Epithelial cell of esophagus (primary cell): ENCODE measurements around the gene PHLDB1.

Experiments
- DNase-seq: peaks from one replicate; pipeline ENCODE4 v3.0.0; 2010; ENCODE audit warnings: low read depth
- H3K4me3 ChIP-seq: 2 replicates; pipeline ENCODE4 v1.5.1; 2011; ENCODE audit warnings: mild to moderate bottlenecking, low read length, control low read depth
- TF ChIP-seq, protein P1 (sequence below): IDR thresholded peaks from 2 replicates; pipeline ENCODE4 v1.5.1; 2011; ENCODE audit warnings: low read depth, mild to moderate bottlenecking, low read length, control low read depth, inconsistent platforms; ENCODE audit not compliant: insufficient read depth; ENCODE audit errors: missing control alignments

PHLDB1 gene

DNA sequence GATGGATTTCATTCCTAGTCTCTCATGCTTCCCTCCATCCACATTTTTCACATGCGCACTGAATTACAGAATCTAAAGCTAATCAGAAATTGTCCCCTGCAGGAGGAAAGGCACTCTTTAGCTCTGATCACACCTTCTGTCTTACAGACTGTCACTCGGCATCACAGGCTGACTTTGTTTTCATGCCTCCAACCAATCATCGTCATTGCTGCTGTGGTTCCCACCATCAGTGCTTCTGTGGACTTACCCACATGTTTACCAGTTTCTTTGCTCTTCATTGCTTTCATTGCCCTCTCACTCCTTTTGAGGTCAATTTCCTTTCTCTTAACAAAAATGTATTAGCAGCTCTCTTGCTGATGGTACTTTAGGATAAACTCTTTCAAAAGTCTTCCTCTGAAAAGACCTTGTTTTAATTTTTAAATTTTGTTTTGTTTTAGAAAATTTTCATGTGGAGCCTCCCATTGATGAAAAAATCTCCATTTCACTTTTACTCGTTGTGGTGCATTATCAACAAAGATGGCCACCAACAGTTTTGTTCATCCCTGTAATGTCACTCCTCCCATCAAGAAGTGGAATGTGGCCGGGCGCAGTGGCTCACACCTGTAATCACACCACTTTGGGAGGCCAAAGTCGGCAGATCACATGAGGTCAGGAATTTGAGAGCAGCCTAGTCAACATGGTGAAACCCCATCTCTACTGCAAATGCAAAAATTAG, 92.2 kb downstream of the PHLDB1 start:
- DNase-seq, result no peak
- H3K4me3 ChIP-seq, result no peak overlapping the region
- TF ChIP-seq, protein P1, sequence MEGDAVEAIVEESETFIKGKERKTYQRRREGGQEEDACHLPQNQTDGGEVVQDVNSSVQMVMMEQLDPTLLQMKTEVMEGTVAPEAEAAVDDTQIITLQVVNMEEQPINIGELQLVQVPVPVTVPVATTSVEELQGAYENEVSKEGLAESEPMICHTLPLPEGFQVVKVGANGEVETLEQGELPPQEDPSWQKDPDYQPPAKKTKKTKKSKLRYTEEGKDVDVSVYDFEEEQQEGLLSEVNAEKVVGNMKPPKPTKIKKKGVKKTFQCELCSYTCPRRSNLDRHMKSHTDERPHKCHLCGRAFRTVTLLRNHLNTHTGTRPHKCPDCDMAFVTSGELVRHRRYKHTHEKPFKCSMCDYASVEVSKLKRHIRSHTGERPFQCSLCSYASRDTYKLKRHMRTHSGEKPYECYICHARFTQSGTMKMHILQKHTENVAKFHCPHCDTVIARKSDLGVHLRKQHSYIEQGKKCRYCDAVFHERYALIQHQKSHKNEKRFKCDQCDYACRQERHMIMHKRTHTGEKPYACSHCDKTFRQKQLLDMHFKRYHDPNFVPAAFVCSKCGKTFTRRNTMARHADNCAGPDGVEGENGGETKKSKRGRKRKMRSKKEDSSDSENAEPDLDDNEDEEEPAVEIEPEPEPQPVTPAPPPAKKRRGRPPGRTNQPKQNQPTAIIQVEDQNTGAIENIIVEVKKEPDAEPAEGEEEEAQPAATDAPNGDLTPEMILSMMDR, result no peak

- TF ChIP-seq, protein P1, result no peak
- DNase-seq, result no peak
- H3K4me3 ChIP-seq, result no peak overlapping the region
Measured at GRCh38 chr11:118703563-118704106, 96.2 kb downstream of the PHLDB1 start.

- H3K4me3 ChIP-seq, result no peak overlapping the region
- DNase-seq, result no peak
- TF ChIP-seq, protein P1, result no peak
Measured at GRCh38 chr11:118705111-118705741, 97.8 kb downstream of the PHLDB1 start.

DNA sequence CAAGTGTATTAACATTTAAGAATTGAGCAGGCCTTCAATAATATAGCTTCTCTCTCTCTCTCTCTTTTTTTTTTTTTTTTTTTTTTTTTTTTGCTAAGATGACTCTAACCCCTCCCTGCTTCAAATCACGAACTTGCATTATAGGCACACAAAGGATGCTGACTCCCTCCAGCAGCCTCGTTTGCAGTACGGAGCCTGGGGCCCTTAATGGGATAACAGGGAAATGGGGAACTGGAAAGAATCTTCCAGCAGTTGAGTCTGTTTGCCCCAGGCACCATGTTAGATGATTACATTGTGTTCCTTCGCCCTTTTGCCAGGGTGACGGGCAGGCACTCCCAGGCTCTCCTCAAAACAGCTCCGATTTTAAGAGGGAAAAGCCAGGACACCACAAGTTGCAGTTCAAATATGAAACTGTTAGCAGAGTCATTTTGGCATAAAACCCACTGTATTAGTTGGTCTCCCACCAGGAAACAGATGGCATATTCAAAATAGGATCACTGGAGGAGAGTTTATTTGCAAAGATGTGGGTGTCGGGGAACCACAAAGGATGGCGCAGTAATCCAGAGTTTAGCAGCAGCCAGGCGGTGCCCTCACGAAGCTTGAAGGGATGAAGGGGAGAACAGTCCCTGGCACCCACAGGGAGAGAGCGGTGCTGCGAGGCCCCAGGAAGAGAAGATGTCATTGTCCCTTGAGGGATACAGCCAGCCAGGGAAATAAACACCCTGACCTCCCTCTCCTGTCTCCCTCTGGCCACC, 98.6 kb downstream of the PHLDB1 start:
- no peak for DNase-seq
- H3K4me3 ChIP-seq, result no peak overlapping the region
- TF ChIP-seq, protein P1, result no peak

- DNase-seq, result no peak
- TF ChIP-seq, protein P1, result no peak
- no peak overlapping the region for H3K4me3 ChIP-seq
Measured at GRCh38 chr11:118706546-118706825, 99.1 kb downstream of the PHLDB1 start.
